Measurements from ENCODE around the gene OR2AT4. TPM values are rescaled to one million over a fixed set of nuclear protein-coding genes. Genes with fewer than 3 reads are reported as not detected.

The OR2AT4 gene
- total RNA-seq, 1 donor from 2014 or later: not detected

- no peaks in the 10 kb centered on the region for H3K27me3 Mint-ChIP-seq (ENCODE audit: low read depth)
- no peak for DNase-seq (ENCODE audit: low spot score in 2 of 2, unreplicated experiment in 2 of 2)
- H3K36me3 Mint-ChIP-seq: no peaks in the 10 kb centered on the region
- no peak overlapping the region for H3K4me3 Mint-ChIP-seq
- TF ChIP-seq, protein P1, sequence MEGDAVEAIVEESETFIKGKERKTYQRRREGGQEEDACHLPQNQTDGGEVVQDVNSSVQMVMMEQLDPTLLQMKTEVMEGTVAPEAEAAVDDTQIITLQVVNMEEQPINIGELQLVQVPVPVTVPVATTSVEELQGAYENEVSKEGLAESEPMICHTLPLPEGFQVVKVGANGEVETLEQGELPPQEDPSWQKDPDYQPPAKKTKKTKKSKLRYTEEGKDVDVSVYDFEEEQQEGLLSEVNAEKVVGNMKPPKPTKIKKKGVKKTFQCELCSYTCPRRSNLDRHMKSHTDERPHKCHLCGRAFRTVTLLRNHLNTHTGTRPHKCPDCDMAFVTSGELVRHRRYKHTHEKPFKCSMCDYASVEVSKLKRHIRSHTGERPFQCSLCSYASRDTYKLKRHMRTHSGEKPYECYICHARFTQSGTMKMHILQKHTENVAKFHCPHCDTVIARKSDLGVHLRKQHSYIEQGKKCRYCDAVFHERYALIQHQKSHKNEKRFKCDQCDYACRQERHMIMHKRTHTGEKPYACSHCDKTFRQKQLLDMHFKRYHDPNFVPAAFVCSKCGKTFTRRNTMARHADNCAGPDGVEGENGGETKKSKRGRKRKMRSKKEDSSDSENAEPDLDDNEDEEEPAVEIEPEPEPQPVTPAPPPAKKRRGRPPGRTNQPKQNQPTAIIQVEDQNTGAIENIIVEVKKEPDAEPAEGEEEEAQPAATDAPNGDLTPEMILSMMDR (IDR thresholded peaks at IDR 0.05; ENCODE audit: unreplicated experiment): no peak
- H3K9me3 Mint-ChIP-seq: no peaks in the 10 kb centered on the region
- H3K27ac Mint-ChIP-seq: no peak overlapping the region
- peaks cover 13% of the 10 kb centered on the region for H3K4me1 Mint-ChIP-seq
These were observed 61.4 kb downstream of the OR2AT4 start for GRCh38 chr11:75035256-75035655.

- Mint-ChIP-seq H3K27me3 (ENCODE audit: low read depth) (no peaks in the 10 kb centered on the region), H3K4me1 (peaks cover 14% of the 10 kb centered on the region), H3K36me3 (no peaks in the 10 kb centered on the region), H3K27ac (no peak overlapping the region), H3K9me3 (no peaks in the 10 kb centered on the region), H3K4me3 (no peak overlapping the region)
- no peak for DNase-seq (ENCODE audit: low spot score in 2 of 2, unreplicated experiment in 2 of 2)
- TF ChIP-seq, protein P1 (IDR thresholded peaks at IDR 0.05; ENCODE audit: unreplicated experiment): no peak
These were observed 62.8 kb downstream of the OR2AT4 start for GRCh38 chr11:75033916-75034315.

DNA sequence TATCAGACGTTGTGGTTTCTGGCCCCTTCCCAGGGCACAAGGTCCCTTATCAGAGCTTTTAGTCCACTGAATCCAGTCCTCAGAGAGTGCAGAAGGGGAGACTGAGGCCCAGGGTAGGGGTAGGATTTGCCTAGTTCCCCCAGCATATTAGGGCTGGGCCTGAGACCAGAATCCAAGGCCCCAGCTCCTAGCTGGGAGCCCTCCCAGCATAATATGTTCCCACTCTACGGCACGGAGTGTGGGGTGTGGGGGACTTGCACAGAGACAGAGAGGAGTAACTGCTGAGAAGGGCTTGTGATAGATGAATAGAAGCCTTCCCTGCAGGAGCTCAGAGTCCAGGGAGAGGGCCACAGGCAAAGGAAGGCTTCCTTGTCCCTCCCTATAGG lies 64.1 kb downstream of the OR2AT4 start:
- no peak overlapping the region for H3K27ac Mint-ChIP-seq

GRCh38 chr11:75031771-75032549 lies 64.7 kb downstream of the OR2AT4 start:
- H3K27me3 Mint-ChIP-seq (ENCODE audit: low read depth): peaks cover 12% of the 10 kb centered on the region
- peak; percentile 66 to 85 for DNase-seq (ENCODE audit: low spot score in 2 of 2, unreplicated experiment in 2 of 2)
- peaks cover 14% of the 10 kb centered on the region for H3K4me1 Mint-ChIP-seq
- H3K36me3 Mint-ChIP-seq: no peaks in the 10 kb centered on the region
- no peaks in the 10 kb centered on the region for H3K9me3 Mint-ChIP-seq
- TF ChIP-seq, protein P1 (IDR thresholded peaks at IDR 0.05; ENCODE audit: unreplicated experiment): peak; percentile 68
- no peak overlapping the region for H3K4me3 Mint-ChIP-seq
- no peak overlapping the region for H3K27ac Mint-ChIP-seq

More for the DNA sequence above, 64.1 kb downstream of the OR2AT4 start:
- TF ChIP-seq, protein P1 (IDR thresholded peaks at IDR 0.05; ENCODE audit: unreplicated experiment): no peak
- Mint-ChIP-seq H3K4me3 (no peak overlapping the region), H3K36me3 (no peaks in the 10 kb centered on the region), H3K9me3 (no peaks in the 10 kb centered on the region), H3K4me1 (peaks cover 14% of the 10 kb centered on the region), H3K27me3 (ENCODE audit: low read depth) (peaks cover 7% of the 10 kb centered on the region)
- no peak for DNase-seq (ENCODE audit: low spot score in 2 of 2, unreplicated experiment in 2 of 2)

Other genes starting within 250 kb of the OR2AT4 start
- gene XRRA1, start 147.8 kb downstream of the OR2AT4 start, total RNA-seq: 11.9 to 12.8 TPM (median 12.3 TPM) in 3 replicates
- gene SPCS2, start 147.6 kb downstream of the OR2AT4 start, total RNA-seq: 101 to 119 TPM (median 106 TPM) in 3 replicates
- gene NEU3, start 107.9 kb downstream of the OR2AT4 start, total RNA-seq: 12.0 to 13.6 TPM (median 12.9 TPM) in 3 replicates
- gene SLCO2B1, start 54.2 kb upstream of the OR2AT4 start, total RNA-seq: 0.44 to 0.45 TPM in 2 of 3 replicates, not detected in the other
- gene TPBGL, start 143.9 kb upstream of the OR2AT4 start, total RNA-seq: 0.07 to 0.11 TPM (median 0.11 TPM) in 3 replicates

Measured in mesothelial cell of epicardium (in vitro differentiated cells).